Measurements from ENCODE around the gene HS1BP3. TPM values are rescaled to one million over a fixed set of nuclear protein-coding genes. Genes with fewer than 3 reads are reported as not detected.

HS1BP3 gene
- total RNA-seq, 1 donor from 2014 or later, result 22.1 TPM

- Mint-ChIP-seq H3K4me3 (no peak overlapping the region), H3K27ac (no peak overlapping the region), H3K9me3 (no peaks in the 10 kb centered on the region), H3K27me3 (no peaks in the 10 kb centered on the region), H3K4me1 (ENCODE audit: unreplicated experiment) (no peaks in the 10 kb centered on the region), H3K36me3 (peaks cover 33% of the 10 kb centered on the region)
- TF ChIP-seq CTCF (conservative IDR thresholded peaks at IDR 0.05), result peak; percentile 64
- no peak for DNase-seq (ENCODE audit: extremely low spot score, unreplicated experiment)
Measured at GRCh38 chr2:20682167-20682920, 31.4 kb upstream of the HS1BP3 start.

DNA sequence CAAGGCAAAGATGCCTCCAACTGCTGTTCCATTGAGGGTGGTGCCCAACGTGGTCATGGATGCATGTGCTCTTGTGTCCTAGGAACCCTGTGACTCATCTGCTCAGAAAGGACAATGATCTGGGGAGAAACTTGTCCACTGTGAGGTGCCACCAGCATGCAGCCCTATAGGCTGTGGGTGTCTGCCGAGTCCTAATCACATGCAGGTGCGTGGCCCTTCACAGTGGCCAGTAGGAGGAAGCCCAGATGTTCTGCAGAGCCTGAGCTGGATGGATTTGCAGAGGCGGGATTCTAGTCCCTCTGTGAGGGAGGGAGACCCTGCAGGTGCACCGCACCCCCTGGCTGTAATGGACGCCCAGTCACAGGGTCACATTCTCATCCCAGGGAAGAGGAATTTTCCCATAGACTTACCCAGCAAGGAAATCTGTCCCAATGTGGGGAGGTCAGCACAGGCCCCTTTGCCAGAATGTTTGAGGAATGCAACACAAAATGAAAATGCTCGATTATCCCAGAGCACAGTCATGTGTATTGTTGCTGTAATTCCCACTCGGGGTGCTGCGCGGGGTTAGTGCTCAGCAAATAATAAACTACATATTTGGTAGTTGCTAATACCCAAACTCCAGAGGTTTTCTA, 30.0 kb upstream of the HS1BP3 start:
- Mint-ChIP-seq H3K27ac (no peak overlapping the region), H3K4me1 (ENCODE audit: unreplicated experiment) (no peaks in the 10 kb centered on the region), H3K4me3 (no peak overlapping the region), H3K27me3 (no peaks in the 10 kb centered on the region), H3K9me3 (no peaks in the 10 kb centered on the region), H3K36me3 (peaks cover 24% of the 10 kb centered on the region)
- TF ChIP-seq CTCF (conservative IDR thresholded peaks at IDR 0.05), result no peak
- DNase-seq (ENCODE audit: extremely low spot score, unreplicated experiment), result no peak

DNA sequence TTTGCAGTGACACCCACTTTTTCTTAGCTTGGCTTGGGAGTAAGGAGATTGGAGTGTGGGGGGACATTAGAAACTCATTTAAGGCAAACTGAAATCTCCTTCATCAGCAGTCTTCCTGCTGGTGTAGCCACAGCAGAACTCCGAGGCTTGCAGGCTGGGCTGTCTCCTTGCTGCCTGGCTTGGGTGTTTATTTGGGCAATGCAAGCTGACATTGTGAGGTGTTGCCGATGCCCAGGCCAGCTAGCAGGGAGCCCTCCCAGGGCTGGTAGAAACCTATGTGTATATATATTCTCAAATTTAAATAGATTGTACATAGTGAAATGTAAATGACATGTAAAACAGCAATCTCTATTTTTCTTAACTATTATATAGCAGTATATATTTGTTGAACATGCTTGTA, 27.9 kb upstream of the HS1BP3 start:
- Mint-ChIP-seq H3K27ac (no peak overlapping the region), H3K36me3 (peaks cover 16% of the 10 kb centered on the region)

DNA sequence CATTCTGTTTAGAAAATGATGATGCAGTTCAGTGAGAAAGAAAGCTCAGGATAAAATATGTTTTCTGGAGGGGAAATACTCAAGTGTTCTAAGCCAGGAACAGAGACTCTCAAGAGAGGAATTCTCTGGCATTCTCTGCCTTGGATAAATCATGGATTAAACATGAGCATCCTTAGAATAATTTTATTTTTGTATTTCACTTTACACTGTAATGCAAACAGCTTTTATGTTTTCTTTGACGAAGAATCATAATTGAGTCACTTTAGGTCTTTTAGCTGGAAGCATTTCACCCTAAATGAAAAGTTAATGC, 27.1 kb upstream of the HS1BP3 start:
- Mint-ChIP-seq H3K36me3 (peaks cover 14% of the 10 kb centered on the region), H3K27ac (no peak overlapping the region), H3K4me3 (no peak overlapping the region), H3K4me1 (ENCODE audit: unreplicated experiment) (peaks cover 6% of the 10 kb centered on the region), H3K9me3 (no peaks in the 10 kb centered on the region), H3K27me3 (peaks cover 25% of the 10 kb centered on the region)
- no peak for TF ChIP-seq CTCF (conservative IDR thresholded peaks at IDR 0.05)
- no peak for DNase-seq (ENCODE audit: extremely low spot score, unreplicated experiment)

More for the DNA sequence above, 27.9 kb upstream of the HS1BP3 start:
- no peaks in the 10 kb centered on the region for H3K9me3 Mint-ChIP-seq
- peaks cover 18% of the 10 kb centered on the region for H3K27me3 Mint-ChIP-seq
- DNase-seq (ENCODE audit: extremely low spot score, unreplicated experiment), result no peak
- no peak for TF ChIP-seq CTCF (conservative IDR thresholded peaks at IDR 0.05)
- H3K4me3 Mint-ChIP-seq, result no peak overlapping the region
- peaks cover 6% of the 10 kb centered on the region for H3K4me1 Mint-ChIP-seq (ENCODE audit: unreplicated experiment)

- H3K4me3 Mint-ChIP-seq, result no peak overlapping the region
- no peak overlapping the region for H3K27ac Mint-ChIP-seq
- peak; percentile 39 for TF ChIP-seq CTCF (conservative IDR thresholded peaks at IDR 0.05)
- H3K27me3 Mint-ChIP-seq, result peaks cover 31% of the 10 kb centered on the region
- no peak for DNase-seq (ENCODE audit: extremely low spot score, unreplicated experiment)
- no peaks in the 10 kb centered on the region for H3K9me3 Mint-ChIP-seq
- H3K36me3 Mint-ChIP-seq, result peaks cover 11% of the 10 kb centered on the region
- H3K4me1 Mint-ChIP-seq (ENCODE audit: unreplicated experiment), result peaks cover 6% of the 10 kb centered on the region
Measured at GRCh38 chr2:20677301-20678085, 26.6 kb upstream of the HS1BP3 start.

Measured in type B pancreatic cell (in vitro differentiated cells).